ENCODE results near the gene SSC4D.
"Not testable (repeated sequence)": the region's sequence is repeated elsewhere in the genome, so short reads cannot be mapped to it uniquely, and the experiment has no call there.

SSC4D gene

DNA sequence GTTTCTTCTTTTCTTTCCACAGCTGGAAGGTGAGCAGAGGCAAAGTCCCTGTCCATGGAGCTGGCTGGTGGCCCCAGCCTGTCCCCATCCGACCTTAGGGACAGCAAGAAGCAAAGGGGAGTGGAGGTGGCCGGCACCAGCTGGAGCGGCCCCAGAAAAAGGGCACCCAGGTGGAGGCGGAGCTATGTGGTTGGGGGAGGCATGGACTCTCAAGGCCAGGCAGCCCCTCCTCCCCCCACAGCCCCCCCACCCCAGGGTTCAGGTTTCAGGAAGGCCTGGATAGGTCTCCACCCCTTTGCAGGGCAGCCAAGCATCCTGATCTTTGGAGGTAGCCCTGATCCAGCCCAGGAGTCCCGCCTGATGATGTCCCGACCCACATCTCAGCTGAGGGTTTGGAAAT lies at the start of gene SSC4D:
TSS of gene SSC4D (minus strand) at position 161 of the 400 bp plus-strand sequence. CDS start 5,258 bp downstream, outside the sequence.
- DNase-seq = no peak

DNA sequence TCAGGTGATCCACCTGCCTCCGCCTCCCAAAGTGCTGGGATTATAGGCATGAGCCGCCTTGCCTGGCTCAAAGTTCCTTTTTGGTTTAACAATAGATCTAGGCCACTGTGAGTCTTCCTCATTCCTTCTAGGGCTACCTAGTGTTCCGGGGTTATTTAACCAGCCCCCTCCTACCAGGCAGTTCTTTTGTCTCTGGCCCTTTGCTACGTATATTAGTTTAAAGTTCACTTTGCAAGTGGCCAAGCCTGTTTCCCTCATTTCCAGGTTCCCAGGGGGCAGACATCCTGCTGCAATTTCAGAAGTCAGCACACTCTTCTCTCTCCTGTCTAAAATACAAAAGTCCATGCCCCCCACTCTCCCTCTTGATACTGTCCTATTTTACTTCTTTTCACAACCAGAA lies 49.0 kb upstream of the SSC4D start:
- DNase-seq = not testable (repeated sequence)

DNA sequence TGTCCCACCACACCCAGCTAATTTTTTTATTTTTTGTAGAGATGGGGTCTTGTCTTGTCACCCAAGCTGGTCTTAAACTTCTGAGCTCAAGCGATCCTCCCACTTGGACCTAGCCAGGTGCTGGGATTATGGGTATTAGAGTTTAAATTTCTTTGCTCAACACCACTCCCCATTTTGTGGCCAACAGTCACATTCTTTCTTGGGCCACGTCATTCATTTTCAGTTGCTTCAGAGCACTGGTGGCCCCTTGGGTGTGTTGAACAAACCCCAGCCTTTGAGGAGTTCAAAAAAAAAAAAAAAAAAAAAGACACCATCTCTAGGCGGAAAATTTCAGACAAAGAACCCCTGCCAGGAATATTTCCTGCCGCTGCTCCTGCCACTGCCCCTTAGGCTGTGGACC lies 47.5 kb upstream of the SSC4D start:
- DNase-seq = not testable (repeated sequence)

DNA sequence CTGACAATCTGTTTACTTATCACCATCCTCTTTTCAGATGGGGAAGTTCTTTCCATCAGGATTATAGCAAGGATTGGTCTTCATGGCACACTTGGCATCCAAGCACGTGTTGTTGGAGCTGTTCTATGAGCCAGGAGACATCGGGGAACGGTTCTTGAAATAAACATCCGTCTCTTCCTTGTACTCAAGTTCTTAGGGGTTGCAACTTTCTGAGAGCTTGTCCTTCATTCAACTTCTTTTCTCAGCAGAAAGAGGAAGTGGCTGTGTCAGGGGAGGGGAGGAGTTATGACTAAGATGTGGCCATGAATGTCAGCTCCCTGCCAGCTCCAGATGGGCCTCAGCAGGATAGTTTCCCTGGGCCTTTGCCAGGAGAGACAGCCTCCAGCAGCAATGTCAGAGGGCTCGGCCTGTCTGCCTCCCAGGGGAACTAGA lies 36.1 kb upstream of the SSC4D start:
- DNase-seq = not testable (repeated sequence)

DNA sequence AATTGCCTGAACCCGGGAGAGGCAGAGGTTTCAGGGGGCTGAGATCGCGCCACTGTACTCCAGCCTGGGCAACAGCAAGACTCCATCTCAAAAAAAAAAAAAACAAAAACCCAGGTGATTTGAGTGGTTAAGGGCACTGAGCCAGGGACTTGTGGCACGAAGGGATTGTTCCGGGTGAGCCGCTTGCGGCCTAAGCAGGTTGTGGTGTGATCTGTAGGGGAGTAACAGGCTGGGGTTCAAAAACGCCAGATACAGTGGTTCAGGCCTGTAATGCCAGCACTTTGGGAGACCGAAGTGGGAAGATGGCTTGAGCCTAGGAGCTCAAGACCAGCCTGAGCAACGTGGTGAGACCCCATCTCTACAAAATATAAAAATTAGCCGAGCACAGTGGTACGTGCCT lies 34.3 kb upstream of the SSC4D start:
- not testable (repeated sequence) for DNase-seq

DNA sequence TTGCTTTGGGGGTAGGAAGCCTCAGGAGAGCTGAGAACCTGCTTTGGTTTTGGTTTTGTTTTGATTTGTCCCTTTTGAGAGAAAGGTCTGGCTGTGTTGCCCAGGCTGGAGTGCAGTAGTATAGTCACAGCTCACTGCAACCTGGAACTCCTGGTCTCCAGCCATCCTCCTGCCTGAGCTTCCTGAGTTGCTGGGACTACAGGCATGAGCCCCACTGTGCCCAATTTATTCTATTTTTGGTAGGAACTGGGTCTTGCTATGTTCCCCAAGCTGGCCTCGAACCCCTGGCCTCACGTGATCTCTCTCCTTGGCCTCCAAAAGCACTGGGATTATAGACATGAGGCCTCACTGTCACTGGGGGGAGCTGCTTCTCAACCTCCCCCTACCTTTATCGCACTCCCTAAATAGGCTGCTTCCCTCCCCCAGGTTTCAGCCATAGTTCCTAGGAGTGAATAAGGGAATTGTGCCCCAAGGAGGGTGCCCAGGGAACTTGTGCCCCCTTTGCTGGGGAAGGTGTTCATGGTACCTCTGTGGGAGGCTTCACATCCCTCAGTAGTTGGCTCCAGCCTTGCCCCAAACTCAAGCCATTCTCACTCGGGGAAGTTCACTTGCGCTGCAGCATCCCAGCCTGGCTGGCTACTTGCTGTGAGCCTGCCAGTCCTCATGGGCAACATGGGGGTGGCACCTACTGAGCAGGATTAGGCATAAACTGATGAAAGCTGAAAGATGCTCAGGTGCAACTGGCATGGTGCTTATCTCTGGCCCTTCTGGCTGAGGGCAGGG lies 33.4 kb upstream of the SSC4D start:
- DNase-seq = not testable (repeated sequence)

DNA sequence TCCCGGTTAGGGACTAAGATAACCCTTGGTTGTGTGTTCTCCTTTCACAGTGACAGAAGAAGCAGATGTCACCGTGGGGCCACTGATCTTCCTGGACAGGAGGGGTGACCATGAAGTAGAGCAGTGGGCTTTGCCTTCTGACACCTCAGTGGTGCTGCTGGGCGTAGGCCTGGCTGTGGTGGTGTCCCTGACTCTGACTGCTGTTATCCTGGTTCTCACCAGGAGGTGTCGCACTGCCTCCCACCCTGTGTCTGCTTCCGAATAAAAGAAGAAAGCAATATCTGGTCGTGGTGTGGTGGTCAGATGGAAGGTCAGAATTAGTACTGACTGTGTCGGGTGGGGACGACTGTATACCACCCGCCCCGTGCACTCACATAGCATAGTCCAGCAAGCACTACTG lies 32.3 kb upstream of the SSC4D start:
- DNase-seq = not testable (repeated sequence)

DNA sequence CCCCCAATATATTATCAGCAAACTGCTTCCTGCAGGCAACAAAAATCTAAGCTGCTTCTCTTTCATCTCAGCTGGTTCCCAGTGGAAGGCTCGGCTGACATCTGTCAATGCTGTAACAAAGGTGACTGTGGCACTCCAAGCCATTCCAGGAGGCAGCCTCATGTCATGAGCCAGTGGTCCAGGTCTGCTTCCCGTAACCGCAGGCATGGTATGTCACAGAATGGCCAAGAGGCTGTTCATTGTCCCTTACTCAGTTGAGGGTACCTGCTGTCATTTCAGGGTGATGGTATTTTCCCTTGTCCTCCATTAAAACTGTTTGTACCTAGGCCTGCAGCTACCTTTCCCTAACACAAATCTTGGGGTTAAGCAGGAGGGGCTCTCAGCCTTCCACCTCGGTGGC lies 30.9 kb upstream of the SSC4D start:
- DNase-seq = not testable (repeated sequence)

DNA sequence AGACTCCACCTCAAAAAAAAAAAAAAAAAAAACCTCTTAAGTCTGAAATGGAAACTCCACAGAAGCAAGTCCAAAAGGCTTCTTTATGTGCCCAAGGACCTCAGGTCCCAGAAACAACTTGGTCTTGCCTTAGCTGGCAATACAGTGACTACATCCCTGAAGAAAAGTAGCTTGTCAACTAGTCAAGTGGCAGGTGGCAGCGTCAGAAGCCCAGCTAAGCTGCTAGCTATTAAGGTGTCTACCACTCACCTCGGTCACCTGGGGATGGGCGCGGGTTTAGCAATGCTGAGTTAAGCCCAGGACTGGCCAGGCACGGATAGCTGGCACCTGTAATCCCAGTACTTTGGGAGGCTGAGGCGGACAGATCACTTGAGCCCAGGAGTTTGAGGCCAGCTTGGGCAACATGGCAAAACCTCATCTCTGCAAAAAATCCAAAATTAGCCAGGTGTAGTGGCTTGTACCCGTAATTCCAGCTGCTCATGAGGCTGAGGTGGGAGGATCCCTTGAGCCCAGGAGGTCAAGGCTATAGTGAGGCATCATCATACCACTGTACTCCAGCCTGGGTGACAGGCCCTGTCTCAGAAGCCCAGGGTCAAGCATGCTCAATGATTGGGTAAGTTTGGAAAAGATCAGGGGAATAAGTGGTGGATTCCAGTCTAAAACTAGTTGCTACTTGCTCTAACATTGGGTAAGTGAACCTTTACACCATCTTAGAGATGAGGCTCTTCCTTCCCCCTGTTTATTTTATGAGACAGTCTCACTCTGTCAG lies 29.8 kb upstream of the SSC4D start:
- DNase-seq = not testable (repeated sequence)

DNA sequence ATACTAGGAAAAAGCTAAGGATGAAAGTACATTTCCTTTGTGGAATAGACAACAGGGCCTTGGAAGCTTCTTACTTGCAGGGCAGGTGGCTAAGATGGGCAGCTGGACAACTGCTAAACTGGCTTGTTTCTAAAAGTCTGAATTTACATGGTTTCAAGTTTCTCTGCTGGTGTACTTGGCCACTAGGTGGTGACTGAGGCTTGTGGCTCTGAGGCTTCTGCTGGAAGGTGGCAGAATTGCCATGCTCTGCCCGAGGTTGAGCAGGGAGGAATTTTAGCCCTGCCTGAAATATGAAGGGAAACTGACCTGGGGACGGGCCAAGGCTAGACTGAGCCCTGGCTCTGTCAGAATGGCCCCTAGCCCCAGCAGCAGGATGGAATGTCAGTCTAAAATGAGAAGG lies 28.4 kb upstream of the SSC4D start:
- DNase-seq = peak; percentile 54

DNA sequence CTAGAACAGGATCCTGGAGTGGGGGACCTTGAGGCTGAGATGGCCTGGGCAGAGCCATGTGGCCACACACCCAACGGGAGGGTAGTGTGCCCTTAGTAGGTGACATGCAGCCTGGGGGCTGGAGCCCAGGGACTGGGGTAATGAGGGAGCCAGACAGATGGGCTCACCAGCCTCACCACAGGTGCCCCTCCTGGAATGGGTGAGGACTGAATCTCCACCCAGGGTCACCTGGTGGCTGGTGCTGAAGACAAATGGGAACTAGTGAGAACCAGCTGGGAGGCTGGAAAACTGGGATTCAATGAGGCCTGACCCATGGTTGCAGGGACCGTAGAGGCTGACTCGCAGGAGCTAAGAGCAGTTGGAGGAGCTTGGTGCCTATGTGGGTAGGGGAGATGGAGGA lies 21.3 kb upstream of the SSC4D start:
- no peak for DNase-seq

DNA sequence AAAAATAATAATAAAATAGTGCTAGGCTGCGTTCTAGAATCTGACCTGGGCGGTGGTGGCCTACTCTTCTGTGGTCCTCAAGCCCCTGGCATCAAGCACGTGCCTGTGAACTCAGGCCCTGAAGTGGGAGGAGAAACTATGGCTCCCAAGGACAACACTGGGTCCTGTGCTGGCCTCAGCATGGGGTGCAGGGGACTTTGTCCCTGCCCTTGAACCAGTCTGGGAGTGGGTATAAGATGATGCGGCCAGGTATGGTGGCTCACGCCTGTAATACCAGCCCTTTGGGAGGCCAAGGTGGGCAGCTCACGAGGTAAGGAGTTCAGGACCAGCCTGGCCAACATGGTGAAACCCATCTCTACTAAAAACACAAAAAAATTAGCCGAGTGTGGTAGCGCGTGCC lies 20.7 kb upstream of the SSC4D start:
- no peak for DNase-seq

DNA sequence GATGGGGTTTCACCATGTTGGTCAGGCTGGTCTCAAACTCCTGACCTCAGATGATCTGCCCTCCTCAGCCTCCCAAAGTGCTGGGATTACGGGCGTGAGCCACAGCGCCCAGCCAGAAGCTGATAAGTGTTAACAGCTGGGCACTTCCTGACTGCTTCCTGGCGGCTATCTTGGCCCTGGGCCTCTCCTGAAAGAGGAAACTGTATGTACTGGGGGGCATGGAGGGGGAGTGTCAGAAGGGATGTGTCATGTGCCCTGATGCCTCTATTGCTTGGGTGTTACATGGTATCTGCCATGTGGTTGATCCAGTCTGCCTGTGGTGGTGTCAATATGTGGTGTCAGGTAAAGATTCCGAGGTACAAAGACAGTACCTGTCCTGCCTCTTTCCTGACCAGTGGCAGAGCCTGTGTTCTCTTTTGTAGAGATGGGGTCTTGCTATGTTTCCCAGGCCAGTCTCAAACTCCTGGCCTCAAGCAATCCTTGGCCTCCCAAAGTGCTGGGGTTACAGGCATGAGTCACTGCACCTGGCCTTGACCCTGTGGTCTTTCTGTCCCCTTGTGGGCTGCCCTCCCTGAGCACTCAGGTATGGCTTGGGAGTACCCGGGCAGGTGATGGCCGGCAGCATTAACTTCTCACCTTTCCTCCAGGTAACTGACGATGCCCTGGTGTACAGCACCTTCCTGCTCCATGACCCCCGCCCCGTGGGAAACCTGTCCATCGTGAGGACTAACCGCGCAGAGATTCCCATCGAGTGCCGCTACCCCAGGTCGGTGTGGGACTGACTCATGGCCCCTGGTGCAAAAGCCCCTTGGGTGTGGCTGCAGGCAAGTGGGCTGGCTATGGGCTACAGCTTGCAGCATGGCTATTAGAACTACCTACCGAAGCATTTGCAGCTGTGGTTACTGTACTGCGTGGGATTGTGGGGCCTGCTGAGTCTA lies 19.6 kb upstream of the SSC4D start:
- no peak for DNase-seq

DNA sequence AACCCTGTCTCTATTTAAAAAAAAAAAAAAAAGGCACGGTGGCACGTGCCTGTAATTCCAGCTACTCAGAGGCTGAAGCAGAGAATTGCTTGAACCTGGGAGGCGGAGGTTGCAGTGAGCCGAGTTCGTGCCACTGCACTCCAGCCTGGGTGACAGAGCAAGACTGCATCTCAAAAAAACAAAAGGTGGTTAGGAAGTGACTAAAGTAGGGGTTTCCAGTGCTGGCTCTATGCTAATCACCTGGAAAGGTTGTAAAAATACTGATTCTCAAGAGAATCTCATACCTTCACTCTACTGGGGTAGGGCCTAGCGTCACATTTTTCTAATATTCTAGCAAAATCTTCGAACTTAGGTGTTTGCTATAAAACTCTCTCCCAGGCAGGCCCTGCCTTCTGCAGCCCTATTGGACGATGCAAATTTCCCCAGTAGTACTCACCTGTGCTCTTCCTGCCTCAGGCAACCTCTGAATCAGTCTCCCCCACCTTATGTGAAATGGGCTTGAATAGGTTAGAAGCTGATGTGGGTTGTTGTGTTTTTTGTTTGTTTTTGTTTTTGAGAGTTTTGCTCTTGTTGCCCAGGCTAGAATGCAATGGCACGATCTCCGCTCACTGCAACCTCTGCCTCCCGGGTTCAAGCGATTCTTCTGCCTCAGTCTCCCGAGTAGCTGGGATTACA lies 18.8 kb upstream of the SSC4D start:
- no peak for DNase-seq

DNA sequence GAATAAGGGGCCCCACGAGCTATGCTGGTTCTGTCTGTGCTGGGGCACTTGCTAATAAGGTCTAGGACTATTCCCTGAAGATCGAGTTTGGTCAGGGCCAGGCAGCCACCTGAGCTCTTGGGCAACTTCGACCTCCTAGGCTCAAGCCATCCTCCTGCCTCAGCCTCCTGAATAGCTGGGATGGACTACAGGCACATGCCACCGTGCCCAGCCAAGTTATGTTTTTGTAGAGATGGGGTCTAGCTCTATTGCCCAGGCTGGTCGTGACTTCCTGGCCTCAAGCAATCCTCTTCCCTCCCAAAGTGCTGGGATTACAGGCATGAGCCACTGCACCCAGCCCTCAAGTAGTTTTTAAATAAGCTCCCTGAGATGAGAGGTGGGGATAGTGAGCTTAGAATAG lies 18.1 kb upstream of the SSC4D start:
- DNase-seq = no peak

DNA sequence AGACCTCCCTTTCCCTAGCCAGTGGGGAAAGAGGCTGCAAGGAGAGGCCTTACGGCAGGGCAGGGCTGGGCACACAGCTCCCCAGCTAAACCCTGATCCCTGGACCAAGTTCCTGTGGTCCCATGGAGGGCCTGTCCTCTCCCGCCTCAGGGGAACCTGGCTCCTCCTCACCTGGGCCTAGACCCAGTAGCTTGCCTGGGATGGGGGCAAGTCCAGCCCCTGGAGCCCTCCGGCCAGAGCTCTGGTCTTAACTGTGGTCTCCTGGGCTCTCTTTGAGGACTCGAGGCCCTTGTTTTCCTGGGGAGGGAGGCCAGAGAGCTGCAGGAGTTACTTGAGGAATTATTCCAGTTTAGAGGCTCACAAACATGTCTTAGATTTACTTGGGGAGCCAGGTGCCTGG lies 16.7 kb upstream of the SSC4D start:
- DNase-seq = no peak

DNA sequence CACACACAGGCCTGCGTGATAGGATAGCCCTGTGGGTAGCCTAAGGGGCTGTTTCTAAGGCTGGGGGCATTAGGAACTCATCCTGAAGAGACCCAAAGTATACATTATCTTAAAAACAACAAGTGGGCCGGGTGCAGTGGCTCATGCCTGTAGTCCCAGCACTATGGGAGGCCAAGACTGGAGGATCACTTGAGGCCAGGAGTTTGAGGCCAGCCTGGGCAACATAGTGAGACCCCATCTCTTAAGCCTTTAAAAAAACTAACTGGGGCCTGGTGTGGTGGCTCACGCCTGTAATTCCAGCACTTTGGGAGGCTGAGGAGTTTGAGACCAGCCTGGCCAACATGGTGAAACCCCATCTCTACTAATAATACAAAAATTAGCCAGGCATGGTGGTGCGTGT lies 16.1 kb upstream of the SSC4D start:
- not testable (repeated sequence) for DNase-seq

DNA sequence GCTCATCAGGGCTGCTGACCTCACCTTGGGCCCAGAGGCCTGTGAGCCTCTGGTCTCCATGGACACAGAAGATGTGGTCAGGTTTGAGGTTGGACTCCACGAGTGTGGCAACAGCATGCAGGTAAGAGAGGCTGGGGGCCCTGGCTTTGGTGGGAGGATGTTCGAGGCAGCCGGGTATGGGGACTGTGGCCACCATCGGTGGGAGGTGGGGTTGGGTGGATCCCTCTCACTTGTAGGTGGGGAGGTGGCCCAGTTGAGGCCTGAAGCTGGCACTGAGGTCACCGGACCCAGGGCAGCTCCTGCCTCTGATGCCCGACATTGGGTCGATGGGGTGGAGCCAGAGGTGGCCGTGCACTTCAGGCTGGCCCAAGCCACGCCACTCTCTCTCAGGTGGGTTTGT lies 15.7 kb upstream of the SSC4D start:
- no peak for DNase-seq

DNA sequence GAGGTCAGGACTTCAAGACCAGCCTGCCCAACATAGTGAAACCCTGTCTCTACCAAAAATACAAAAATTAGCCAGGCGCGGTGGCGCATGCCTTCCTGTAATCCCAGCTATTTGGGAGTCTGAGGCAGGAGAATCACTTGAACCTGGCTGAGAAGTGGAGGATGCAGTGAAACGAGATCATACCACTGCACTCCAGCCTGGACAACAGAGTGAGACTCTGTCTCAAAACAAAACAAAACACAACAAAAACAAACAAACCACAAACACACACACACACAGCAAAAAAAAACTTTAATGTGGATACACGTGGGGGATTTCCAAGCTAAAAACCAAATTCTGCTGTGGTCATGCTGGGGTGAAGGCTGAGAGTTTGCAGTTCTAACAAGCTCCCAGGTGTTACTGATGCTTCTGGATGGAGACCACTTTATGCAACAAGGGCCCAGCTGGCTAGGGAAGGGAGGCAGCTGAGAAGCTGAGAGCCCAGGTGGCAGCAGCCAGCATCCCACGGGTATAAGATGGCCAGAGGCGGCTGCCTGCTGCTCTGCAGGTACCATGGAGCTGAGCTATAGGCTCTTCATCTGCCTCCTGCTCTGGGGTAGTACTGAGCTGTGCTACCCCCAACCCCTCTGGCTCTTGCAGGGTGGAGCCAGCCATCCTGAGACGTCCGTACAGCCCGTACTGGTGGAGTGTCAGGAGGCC lies 15.1 kb upstream of the SSC4D start, which contains the start of gene ZP3:
TSS of gene ZP3 (plus strand) at position 538 of the 699 bp plus-strand sequence. CDS start at position 553, 15 bp downstream.
- no peak for DNase-seq

DNA sequence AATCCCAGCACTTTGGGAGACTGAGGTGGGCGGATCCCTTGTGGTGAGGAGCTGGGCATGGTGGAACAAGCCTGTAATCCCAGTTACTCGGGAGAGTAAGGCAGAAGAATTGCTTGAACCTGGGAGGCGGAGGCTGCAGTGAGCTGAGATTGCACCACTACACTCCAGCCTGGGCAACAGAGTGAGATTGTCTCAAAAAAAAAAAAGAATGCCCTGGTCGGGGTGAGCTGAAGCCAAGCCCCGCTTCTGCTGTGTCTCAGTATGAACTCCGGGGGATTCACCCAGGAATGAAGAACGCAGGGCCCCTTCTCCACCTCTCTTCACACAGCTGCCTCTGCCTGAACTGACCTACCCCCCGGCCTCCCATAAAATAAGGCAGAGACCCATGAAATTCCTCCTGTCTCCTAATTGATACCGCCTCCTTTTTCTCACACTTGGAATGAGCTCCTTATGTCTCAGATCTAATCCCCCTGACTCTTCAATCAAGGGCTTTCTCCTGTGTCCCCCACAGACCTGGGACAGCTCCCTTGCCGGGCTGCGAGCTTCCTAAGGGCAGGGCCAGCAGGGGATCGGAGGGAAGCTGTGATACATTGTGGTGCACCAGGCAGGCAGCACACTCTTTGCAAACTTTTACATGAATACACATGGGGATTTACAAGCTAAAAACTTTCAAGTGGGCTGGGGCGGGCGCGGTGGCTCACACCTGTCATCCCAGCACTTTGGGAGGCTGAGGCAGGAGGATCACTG lies 14.3 kb upstream of the SSC4D start:
- DNase-seq = no peak

DNA sequence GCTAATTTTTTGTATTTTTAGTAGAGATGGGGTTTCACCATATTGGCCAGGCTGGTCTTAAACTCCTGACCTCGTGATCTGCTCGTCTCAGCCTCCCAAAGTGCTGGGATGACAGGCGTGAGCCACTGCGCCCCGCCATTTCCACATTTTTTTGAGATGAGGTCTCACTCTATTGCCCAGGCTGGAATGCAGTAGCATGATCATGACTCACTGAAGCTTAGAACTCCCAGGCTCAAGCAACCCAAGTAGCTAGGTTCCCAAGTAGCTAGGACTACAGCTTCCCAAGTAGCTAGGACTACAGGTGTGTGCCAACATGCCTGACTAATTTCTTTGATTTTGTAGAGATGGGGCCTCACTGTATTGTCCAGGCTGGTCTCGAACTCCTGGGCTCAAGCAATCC lies 11.6 kb upstream of the SSC4D start:
- not testable (repeated sequence) for DNase-seq

Data from activated CD8-positive, alpha-beta memory T cell treated with anti-CD3 and anti-CD28 coated beads, Interleukin-2, amount 50 U/mL, for 4 hours (primary cell).